HL-60 (cell line): Measurements from ENCODE around the gene EDRF1.

ENCODE experiments used
- CTCF ChIP-seq: IDR thresholded peaks from one replicate; pipeline ENCODE4 v1.5.1; 2011; ENCODE audit warnings: low read length, control low read depth, inconsistent platforms; ENCODE audit not compliant: insufficient read depth
- GABPA ChIP-seq: IDR thresholded peaks from 2 replicates; pipeline ENCODE4 v1.6.1; 2012; ENCODE audit warnings: low read depth
- REST ChIP-seq: IDR thresholded peaks from 2 replicates; pipeline ENCODE4 v1.6.1; 2012; ENCODE audit warnings: low read depth; ENCODE audit not compliant: insufficient replicate concordance

GRCh38 chr10:125795128-125795527 is 75.6 kb downstream of the EDRF1 start:
- TF ChIP-seq CTCF (no peak), GABPA (no peak), REST (no peak)
